OCI-LY7 (cell line): ENCODE measurements around the gene ANKRD63.

Experiments
- EZH2phosphoT487 ChIP-seq: fragments of 200-600 bp; sonication (generic); IDR thresholded peaks from 2 replicates; pipeline ENCODE4 v1.6.1; 2018; ENCODE audit warnings: low read depth, borderline replicate concordance, mild to moderate bottlenecking, mixed run types, antibody characterized with exemption, low read length, moderate library complexity, mixed read lengths
- TF ChIP-seq, protein P1 (sequence below): fragments of 200-600 bp; sonication (generic); conservative IDR thresholded peaks from 2 replicates; pipeline ENCODE4 v1.5.1; 2014; ENCODE audit warnings: mild to moderate bottlenecking, antibody characterized with exemption, low read length, moderate library complexity, mixed read lengths

DNA sequence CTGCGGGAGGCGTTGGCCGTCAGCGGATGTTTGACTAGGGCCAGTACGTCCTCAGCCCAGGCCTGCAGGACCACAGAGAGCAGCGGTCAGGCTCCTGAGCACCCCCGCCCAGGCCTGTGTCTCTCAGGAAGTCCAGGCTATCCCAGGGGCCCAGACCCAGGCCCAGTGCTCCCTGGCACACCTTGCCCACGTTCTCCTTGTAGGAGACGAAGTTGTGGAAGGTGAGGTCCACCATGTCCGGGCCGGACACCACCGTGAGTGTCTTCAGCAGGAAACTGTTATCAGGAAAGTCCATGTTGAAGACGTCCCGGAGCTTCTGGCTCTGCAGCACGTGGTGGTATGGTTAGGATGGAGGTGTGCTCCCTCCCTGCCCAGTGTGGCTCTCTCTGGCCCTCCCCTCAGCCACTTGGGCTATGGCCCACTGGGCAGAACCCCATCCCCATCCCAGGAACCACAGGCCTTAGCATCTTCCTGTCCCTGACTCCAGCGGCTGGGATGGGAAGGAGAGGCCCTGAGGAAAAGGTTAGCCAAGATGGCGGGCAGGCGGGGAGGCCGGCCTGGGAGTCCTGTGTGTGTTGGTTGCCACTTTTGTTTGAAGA, 19.5 kb upstream of the ANKRD63 start:
- TF ChIP-seq, protein P1, sequence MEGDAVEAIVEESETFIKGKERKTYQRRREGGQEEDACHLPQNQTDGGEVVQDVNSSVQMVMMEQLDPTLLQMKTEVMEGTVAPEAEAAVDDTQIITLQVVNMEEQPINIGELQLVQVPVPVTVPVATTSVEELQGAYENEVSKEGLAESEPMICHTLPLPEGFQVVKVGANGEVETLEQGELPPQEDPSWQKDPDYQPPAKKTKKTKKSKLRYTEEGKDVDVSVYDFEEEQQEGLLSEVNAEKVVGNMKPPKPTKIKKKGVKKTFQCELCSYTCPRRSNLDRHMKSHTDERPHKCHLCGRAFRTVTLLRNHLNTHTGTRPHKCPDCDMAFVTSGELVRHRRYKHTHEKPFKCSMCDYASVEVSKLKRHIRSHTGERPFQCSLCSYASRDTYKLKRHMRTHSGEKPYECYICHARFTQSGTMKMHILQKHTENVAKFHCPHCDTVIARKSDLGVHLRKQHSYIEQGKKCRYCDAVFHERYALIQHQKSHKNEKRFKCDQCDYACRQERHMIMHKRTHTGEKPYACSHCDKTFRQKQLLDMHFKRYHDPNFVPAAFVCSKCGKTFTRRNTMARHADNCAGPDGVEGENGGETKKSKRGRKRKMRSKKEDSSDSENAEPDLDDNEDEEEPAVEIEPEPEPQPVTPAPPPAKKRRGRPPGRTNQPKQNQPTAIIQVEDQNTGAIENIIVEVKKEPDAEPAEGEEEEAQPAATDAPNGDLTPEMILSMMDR = no peak
- no peak for TF ChIP-seq EZH2phosphoT487
